Muscle of arm (tissue), 12 donors: Measurements from ENCODE around the gene IFNG. TPM values are rescaled to one million over a fixed set of nuclear protein-coding genes. Genes with fewer than 3 reads are reported as not detected.

Experiments used
- DNase-seq: peaks from one replicate; pipeline ENCODE4 v3.0.0-alpha.2; 2013
- polyA plus RNA-seq, 12 donors: library from polyadenylated mRNA; unstranded; fragments of 120-200 nt; gene quantifications; one replicate each; pipeline ENCODE4 v1.2.1, GENCODE V29; 2013; ENCODE audit not compliant: insufficient read length in 12 of 12

IFNG gene
- polyA plus RNA-seq, 12 donors = 0.15 TPM; not detected in 11

- DNase-seq = no peak
Measured at GRCh38 chr12:68169213-68169889, 9.8 kb upstream of the IFNG start.

- no peak for DNase-seq
Measured at GRCh38 chr12:68166317-68166831, 6.8 kb upstream of the IFNG start.

GRCh38 chr12:68163560-68164081 lies 4.1 kb upstream of the IFNG start:
- no peak for DNase-seq

- DNase-seq = no peak
Measured at GRCh38 chr12:68162374-68162773, 2.8 kb upstream of the IFNG start.

DNA sequence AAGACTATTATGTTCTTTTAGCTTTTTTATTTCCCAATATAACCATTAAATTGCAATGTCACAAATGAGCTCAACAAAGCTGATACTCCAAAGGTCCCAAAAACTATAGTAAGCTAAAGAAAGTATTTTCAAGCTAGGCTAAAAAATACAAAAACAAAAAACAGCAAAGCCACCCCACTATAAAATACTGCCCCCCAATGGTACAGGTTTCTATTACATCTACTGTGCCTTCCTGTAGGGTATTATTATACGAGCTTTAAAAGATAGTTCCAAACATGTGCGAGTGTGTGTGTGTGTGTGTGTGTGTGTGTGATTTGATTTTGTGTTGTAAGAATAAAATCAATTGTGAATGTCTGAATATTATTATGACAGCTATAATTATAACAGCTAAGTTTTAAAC lies 1.1 kb downstream of the IFNG start:
- DNase-seq = no peak

GRCh38 chr12:68157380-68157779 lies 2.2 kb downstream of the IFNG start:
- no peak for DNase-seq

DNA sequence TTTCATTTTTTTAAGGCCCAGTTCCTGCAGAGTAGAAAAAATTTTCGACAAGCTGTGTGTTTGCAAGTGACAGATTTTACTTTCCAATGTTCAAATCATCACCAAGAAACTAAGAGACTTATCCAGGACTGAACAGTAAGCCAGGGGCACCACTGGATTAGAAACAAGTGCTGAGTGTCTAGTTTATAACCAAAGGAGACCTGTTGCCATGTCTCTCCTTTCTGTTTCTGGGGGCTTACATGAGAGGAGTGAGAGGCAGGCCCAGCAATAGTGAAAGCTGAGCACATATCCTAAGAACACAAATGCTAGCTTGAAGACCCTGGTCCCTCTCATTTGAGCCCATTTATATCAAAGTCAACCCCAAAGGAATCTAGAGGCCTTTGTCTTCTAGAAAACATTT lies 2.9 kb downstream of the IFNG start:
- DNase-seq = no peak

- no peak for DNase-seq
Measured at GRCh38 chr12:68154779-68155178, 4.8 kb downstream of the IFNG start.

GRCh38 chr12:68148261-68148951 lies 11.1 kb downstream of the IFNG start:
- DNase-seq = no peak

DNA sequence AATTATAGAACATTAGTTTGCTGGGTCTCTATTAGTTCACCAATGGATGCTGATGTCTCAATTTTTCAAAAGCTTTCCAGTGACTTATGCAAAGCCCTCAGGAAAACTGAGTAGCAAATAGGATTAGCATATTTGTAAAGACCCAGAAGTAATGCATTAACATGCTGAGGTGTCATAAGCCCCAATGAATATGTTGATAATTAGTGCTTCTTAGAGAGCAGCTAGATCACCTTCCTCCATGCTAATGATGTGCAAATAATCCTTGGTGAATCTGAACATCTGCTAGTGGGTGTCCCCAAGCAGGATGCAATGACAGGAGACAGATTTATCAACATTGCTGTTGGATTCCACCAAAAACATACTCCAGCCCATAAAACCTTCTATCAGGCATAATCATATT lies 19.0 kb downstream of the IFNG start:
- no peak for DNase-seq

DNA sequence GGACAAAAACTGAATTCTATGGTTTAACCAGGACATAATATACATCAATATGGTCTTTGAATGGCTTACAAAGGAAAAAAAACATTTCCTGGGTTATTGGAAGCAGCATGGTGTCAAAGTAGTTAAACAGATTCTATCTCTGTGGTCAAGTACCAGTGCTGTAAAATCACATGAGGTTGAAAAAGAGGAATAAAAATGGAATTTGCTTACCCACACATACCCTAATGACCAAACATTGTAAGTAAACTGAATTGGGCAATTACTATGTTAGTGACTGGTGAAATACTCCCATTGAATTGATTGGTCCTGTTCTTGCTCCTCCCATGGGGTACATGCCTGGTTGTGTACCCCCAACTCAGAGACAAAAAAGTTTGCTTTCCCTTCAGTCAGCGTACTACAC lies 19.6 kb downstream of the IFNG start:
- no peak for DNase-seq

DNA sequence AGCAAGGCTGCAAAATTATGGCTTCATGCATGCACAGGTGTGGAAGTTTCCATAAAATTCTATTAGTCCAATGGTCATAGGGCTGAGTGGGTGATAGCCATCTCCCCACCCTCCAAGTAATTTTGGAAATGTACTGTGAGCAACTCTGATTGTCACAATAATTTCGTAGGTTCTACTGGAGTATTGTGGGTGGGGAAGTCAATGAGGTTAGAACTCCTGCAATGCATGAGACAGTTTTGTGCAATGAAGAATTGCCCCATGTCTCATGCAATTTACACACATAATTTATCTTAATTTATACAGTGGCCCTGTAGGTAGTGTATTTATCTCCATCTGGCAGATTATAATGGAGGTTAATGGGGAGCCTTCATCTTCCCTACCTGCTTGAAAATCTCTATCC lies 20.5 kb downstream of the IFNG start:
- DNase-seq = no peak

DNA sequence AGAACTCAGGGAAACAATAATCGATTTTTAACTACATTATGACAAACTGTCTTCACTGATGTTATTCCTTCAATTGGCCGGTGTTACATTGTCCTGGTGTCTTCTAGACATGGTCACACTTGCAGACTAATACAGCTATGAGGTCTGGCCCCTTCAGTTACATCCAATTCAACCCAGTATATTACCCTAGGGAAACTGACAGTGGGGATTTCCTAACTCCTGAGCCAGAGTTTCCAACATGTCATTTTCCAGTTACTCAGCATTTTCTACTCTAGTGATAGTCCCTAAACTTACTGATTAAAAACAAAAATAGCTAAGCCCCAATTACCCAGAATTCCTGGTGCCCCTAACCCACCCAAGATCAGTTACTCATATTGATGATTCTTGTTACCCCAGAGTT lies 21.1 kb downstream of the IFNG start:
- DNase-seq = no peak

DNA sequence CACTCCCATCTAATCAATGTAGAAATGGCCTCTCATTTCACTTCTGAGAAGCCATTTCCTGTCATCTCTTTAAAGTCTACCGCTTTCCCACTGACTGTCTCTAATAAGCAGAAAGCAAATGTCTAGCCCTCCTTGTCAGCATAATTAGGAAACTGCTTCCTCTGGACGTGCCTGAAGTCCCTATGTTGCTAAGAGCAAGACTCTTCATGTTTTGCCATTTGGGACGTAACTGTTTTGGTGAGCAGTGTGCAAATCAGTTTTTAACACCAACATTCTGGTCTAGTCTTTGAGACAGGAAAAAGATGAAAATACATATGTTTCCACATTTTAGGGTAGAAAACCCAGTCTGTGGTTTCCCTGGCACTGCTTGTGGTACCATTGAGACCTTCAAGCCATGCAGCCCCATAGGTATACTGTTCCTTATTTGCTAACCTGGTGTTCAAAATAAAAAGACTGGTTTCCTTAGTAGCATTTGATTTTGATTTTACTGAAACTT lies 22.2 kb downstream of the IFNG start:
- DNase-seq = no peak

DNA sequence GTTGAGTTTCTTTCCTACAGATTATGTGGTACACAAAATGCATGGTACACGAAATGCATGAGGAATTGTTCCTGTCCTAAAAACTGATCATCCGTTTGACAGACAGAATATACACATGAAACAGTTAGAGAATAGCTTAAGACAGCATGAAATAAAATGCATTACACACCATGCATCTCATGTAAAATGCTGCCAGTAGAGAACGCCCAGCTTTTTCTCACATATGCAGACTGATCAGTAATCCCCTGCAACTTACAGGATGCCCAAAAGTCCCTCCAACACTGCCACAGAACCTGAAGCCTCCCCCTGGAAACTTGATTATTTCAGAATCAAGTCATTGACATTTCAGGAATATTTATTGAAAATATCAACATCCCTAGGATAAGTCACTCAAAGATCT lies 24.0 kb downstream of the IFNG start:
- DNase-seq = no peak

DNA sequence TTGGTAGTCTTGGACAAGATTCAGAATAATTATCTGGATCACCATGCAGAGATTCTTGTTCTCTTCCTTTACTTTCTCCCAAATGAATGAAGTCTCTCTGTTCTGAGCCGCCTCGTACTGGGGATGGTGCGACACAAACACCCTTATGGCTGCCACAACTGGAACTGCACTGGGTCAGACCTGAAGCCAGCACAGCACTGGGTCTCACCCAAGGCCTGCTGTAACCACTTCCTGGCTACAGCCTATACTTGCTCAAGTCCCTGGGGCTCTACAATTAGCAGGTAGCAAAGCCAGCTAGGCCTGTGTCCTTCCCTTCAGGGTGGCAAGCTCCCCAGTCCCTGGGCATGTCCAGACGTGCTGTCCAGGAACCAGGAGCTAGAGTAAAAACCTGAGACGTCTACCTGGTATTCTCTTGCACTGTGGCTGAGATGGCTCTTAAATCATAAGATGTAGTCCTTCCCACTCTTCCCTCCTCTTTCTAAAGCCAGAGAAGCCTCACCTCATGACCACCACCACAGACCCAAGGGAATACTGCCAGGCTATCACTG lies 27.6 kb downstream of the IFNG start:
- no peak for DNase-seq

GRCh38 chr12:68129979-68130378 lies 29.6 kb downstream of the IFNG start:
- no peak for DNase-seq

DNA sequence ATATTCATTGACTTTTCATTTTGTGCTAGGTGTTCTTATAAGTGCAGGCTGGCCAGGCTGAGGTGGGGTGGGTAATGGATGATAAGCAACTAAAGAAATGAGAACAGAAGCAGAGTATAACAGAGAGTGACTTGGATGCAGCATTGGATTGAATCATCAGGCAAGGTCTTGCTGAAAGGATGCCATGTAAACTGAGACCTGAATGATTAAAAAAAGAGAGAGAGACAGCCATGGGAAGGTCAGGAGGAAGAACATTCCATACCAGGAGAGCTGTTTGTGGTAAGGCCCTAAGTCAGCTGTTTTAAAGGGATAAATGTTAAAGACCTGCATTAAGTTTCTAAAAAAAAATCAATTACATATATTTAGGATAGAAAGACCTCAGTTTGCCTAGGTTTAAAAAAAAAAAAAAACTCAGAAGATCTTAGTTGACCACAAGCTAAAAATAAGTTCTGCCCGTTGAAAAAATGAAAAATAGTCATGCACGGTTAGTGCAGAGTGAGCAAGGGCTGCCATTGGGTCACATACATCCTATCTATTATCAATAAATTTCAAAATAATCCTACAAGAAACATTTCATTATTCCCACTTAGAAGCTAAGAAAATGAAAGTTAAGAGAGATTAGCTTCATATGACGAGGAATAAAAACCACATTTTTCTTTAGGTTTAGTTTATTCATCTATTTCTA lies 37.2 kb downstream of the IFNG start:
- DNase-seq = no peak

GRCh38 chr12:68121143-68121542 lies 38.4 kb downstream of the IFNG start:
- no peak for DNase-seq

- DNase-seq = no peak
Measured at GRCh38 chr12:68119724-68120211, 39.8 kb downstream of the IFNG start.

- no peak for DNase-seq
Measured at GRCh38 chr12:68119250-68119649, 40.3 kb downstream of the IFNG start.
